Measurements from ENCODE around the gene CCDC192. TPM values are rescaled to one million over a fixed set of nuclear protein-coding genes. Genes with fewer than 3 reads are reported as not detected.

Gene CCDC192
- total and polyA plus RNA-seq, 2 of the 4 experiments (the other 2 are of a cell fraction), result not detected

DNA sequence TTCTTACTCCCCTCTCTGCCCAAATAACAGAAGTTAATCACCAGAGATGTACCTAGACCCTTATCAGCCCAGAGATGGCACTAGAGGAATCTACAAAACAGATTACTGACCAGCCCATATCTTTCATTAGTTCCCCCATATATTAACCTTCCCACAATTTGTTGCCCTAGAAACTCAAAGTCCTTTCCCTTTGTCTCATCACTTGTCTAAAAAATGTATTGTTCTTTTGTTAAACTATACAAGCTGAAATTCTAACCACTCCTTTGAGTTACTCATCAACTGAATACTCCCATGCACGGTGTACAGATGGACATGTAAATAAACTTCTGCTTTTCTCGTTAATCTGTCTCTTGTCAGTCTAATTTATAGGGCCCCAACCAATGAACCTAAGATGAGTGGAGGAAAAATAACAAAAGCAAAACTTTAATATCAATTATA, 130.9 kb downstream of the CCDC192 start:
- no peak overlapping the region for H3K4ac ChIP-seq (ENCODE audit: low read depth, low read length)
- no peak overlapping the region for H2AFZ ChIP-seq (replicated peaks; ENCODE audit: low read length, poor library complexity)
- peaks cover 3% of the 10 kb centered on the region; the same call in 1 of the 2 replicates for H3K9me1 ChIP-seq (ENCODE audit: insufficient read depth, low read length)
- no peak for DNase-seq
- no peak overlapping the region for H2BK120ac ChIP-seq (ENCODE audit: low read depth, low read length)
- H4K20me1 ChIP-seq (ENCODE audit: insufficient read depth, low read length), result no peaks in the 10 kb centered on the region
- no peaks in the 10 kb centered on the region for H3K79me1 ChIP-seq (ENCODE audit: low read depth in 1 of 2, low read length in 2 of 2)
- no peaks in the 10 kb centered on the region for H3K36me3 ChIP-seq (ENCODE audit: control insufficient read depth, insufficient read depth, low read length)
- no peak overlapping the region for H2AK9ac ChIP-seq (replicated peaks; ENCODE audit: low read depth, low read length, poor library complexity)
- no peak overlapping the region for H2AK5ac ChIP-seq (ENCODE audit: low read depth, low read length)
- no peak overlapping the region for H3K4me2 ChIP-seq (ENCODE audit: low read depth, low read length)
- no peak overlapping the region for H3K4me3 ChIP-seq (ENCODE audit: insufficient read depth, low read depth, low read length)
- H3K23ac ChIP-seq (ENCODE audit: low read depth, low read length), result no peak overlapping the region
- ChIA-PET CTCF (no interaction called here), POLR2A (ENCODE audit: unreplicated experiment) (no interaction called here)
- H2BK5ac ChIP-seq (ENCODE audit: low read depth, low read length, poor library complexity, severe bottlenecking), result no peak overlapping the region
- WGBS, 2 experiments (ENCODE audit: extremely low coverage in 2 of 2, insufficient read length in 1 of 2), result no CpG with 5 or more reads among the region's 2 CpGs
- H3K9me3 ChIP-seq (ENCODE audit: control insufficient read depth, insufficient read depth, low read length), result no peaks in the 10 kb centered on the region
- peaks cover 5% of the 10 kb centered on the region for H3K4me1 ChIP-seq (ENCODE audit: control insufficient read depth, insufficient read depth, low read length)
- BruUV-seq (replicated peaks), result no TSS peak
- H4K8ac ChIP-seq (ENCODE audit: low read depth in 2 of 2, low read length in 2 of 2), result no peak overlapping the region
- no peak overlapping the region for H3K27ac ChIP-seq (ENCODE audit: insufficient read depth, low read length)
- intact Hi-C loops (cut with micrococcal nuclease) (no loop called here), dilution Hi-C loops (cut with HindIII; ENCODE audit: low sequenced_read_pairs, unreplicated experiment) (no loop called here), in situ Hi-C loops (cut with MboI; ENCODE audit: low sequenced_read_pairs) (no loop called here)
- no peak; the same call in 1 of the 2 replicates for ATAC-seq (ENCODE audit: low read depth)
- H3K56ac ChIP-seq (ENCODE audit: extremely low read depth, insufficient read depth, low read length), result no peak overlapping the region
- no peak overlapping the region for H3K9ac ChIP-seq (ENCODE audit: low read depth, low read length)
- H2BK20ac ChIP-seq (ENCODE audit: low read depth, low read length), result no peak overlapping the region
- H3K27me3 ChIP-seq (ENCODE audit: control insufficient read depth, insufficient read depth, low read length), result no peaks in the 10 kb centered on the region
- TF ChIP-seq, protein P1, sequence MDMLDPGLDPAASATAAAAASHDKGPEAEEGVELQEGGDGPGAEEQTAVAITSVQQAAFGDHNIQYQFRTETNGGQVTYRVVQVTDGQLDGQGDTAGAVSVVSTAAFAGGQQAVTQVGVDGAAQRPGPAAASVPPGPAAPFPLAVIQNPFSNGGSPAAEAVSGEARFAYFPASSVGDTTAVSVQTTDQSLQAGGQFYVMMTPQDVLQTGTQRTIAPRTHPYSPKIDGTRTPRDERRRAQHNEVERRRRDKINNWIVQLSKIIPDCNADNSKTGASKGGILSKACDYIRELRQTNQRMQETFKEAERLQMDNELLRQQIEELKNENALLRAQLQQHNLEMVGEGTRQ (IDR thresholded peaks at IDR 0.05; ENCODE audit: low read depth, low read length), result no peak
- TF ChIP-seq, protein P2, sequence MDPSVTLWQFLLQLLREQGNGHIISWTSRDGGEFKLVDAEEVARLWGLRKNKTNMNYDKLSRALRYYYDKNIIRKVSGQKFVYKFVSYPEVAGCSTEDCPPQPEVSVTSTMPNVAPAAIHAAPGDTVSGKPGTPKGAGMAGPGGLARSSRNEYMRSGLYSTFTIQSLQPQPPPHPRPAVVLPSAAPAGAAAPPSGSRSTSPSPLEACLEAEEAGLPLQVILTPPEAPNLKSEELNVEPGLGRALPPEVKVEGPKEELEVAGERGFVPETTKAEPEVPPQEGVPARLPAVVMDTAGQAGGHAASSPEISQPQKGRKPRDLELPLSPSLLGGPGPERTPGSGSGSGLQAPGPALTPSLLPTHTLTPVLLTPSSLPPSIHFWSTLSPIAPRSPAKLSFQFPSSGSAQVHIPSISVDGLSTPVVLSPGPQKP (IDR thresholded peaks at IDR 0.05; ENCODE audit: borderline replicate concordance, low read depth, low read length), result no peak
- no peak overlapping the region for H3K14ac ChIP-seq (replicated peaks; ENCODE audit: low read depth, low read length)
- no peak overlapping the region for H4K5ac ChIP-seq (ENCODE audit: low read depth, low read length)
- no peak overlapping the region for H4K91ac ChIP-seq (ENCODE audit: insufficient read depth, low read depth, low read length)
- no peak overlapping the region for H2BK15ac ChIP-seq (ENCODE audit: low read depth, low read length)
- no peak overlapping the region for H3K18ac ChIP-seq (ENCODE audit: low read depth, low read length)

Measured in IMR-90 (cell line).